ENCODE measurements around the gene CPSF4L.

CPSF4L gene

DNA sequence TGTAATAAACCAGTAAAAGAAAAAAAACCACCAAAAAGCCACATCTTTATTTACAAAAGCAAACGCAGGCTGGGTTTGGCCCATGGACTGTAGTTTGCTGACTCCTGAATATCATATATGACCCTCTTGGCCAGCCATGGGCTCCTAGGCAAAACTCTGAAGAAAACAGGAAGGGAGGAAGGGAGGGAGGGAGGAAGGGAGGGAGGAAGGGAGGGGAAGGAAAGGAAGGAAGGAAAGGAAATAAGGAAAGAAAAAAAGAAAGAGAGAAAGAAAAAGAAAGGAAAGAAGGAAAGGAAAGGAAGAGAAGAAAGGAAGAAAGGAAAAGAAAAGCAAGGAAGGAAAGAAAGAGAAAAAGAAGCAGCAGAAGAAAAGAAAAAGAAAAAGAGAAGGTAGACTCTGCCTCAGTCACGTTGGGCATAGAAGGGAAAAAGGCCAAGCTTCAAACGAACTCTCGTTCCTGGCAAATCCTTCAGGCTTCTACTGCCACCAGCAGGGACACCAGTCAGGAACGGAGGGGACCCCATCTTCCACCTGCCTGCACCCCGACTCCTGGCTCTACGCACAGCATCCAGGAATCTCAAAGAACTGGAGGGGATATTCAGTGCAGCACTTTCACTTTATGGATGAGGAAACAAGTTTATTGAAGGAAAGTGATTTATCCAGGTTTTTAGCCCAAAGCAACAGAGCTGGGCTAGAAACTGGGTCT, 28.0 kb upstream of the CPSF4L start:
- DNase-seq (ENCODE audit: low spot score) = no peak

DNA sequence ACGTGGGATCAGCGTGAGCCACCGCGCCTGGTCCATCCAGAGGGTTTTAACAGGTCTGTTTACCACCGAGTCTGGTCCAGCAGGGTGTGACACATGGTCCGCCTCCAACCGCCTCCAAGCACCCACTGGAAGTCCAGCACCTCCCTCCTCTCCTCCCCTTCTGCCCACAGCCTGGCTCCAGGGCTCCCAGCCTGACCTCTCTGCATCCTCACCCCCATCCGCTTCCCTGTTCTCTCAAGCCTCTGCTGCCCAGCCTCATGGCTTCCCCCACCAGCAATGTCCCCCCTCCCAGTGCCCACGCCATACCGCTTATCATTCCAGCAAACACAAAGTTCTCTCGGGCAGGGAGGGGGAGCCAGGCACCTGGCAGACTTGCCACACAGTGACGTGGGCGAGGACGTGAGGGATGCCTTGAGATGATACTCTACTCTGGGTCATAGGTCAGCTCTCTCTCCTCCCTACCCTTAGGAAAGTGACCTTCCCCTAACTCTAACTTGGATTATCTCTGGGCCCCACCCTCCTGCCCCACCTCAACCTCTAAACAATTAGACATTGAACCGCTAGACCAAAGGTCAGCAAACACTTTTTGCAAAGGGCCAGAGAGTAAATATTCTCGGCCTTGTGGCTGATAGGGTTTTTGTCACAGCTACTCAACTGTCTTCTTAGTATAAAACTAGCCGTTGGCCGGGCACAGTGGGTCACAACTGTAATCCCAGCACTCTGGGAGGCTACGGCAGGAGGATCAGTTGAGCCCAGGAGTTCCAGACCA, 27.0 kb upstream of the CPSF4L start:
- DNase-seq (ENCODE audit: low spot score) = no peak

DNA sequence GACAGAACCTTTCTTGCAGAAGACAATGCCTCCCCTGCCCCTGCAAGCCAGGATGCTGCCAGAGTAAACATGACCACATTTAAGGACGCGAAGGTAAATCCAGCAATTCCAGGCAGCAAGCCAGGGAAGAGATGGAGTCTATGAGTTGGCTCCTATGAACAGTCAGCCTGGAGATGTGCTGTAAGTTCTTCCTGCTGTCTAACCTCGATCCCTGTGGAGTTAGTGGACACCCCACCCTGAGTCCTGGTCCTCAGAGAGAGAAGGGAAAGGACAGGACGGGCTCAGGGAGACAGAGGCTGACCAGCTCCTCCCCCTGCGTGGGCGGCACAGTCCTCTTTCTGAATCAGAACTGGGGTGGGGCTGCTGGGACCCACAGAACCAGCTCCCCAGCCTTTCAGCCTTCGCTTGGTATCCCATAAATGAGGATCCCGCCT, 25.2 kb upstream of the CPSF4L start:
- DNase-seq (ENCODE audit: low spot score) = no peak

DNA sequence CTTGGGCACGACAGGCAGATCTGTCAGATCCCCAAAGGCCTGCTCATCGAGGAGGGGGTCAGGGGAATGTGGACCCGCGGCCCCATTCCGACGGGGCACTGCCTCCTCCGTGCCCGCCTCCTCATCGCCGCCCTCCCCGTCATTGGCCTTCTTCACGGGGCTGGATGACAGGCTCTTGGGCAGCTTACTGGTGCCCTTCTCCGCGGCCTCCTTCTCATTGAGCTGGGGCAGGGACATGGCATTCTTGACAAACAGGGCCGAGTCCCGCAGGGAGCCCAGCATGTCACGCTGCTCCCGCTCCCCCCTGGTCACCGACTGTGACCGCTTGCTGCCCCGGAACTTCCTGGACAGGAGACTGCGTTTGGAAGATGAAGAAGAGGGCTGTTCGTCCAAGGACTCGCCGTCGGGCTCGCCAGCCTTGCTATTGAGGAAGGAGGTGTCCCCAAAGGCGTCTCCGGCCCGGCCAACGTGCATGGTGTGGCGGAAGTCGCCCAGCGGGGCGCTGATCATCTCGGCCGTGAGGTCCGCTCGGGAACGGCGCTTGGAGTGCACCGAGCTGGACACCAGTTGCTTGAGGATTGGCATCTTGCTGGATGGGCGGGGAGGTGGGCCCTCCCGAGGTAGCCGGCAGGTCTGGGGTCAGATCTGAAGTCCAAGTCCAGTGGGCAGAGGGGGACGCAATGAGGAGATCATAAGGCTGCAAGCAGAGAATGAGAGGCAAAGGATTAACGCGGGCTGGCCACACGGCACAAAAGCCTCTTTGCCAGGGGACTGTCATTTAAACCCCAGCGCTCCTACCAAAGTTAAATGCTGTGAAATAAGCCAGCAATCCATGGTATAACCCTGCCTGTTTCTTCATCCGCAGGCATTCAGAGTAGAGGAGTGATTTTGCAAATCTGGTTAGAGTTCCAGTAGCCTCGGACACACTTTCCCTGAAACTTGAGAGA, 24.5 kb upstream of the CPSF4L start:
- no peak for DNase-seq (ENCODE audit: low spot score)

DNA sequence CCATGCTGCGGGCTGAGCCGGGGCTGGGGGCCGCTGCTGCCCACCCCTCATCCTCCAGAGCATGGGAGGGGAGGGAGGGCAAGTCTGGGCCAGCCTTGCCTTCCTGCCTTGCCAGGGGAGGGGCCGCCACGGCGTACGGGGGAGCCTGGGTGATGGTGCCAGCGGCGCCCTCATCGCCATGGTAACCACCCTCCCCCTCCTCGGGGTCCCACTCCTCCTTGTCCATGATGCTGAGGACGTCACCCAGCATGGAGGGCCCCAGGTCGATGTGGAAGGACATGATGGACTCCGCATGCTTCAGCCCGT, 23.9 kb upstream of the CPSF4L start:
- DNase-seq (ENCODE audit: low spot score) = no peak

DNA sequence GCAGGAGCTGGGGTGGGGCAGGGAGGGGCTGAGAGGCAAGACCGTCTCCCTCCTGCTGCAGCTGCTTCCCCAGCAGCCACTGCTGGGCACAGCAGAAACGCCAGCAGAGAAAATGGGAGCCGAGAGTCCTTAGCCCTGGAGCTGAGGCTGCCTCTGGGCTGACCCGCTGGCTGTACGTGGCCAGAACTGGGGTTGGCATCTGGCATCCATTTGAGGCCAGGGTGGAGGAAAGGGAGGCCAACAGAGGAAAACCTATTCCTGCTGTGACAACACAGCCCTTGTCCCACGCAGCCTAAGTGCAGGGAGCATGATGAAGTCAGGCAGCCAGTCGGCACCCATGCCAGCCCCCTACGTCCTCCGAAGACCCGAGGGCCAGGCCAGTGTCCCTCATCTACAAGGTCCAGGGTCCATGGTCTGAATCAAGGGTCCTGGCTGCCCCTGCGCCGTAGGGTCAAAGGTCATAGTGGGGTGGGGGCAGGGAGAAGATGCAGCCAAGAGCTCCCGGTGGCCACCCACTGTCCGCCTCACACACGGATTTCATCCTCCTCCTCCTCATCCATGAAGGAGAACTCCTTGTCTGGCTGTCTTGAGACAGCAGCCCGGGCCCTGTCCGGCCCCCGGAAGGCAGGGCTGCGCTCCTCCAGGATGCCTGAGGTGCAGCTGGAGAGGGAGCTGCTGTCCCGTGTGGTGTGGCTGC, 23.4 kb upstream of the CPSF4L start:
- DNase-seq (ENCODE audit: low spot score) = no peak

DNA sequence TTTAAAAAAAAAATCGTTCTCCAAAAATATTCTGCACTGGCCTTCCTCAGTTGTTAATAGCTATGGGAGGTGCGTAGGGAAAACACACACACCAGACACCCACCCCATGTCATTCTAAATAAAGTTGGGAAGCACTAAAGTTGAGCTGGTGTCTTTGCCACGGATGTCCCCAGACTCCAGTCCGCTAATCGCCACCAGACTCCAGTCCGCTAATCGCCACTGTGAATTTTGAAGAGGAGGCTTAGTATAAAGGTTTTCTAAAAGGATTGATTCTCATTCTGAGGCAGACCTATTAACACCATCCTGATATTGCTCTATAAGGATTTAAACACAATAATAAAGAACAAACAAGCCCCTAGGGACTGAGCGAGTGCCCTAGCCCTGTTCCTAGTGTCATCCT, 22.7 kb upstream of the CPSF4L start:
- no peak for DNase-seq (ENCODE audit: low spot score)

DNA sequence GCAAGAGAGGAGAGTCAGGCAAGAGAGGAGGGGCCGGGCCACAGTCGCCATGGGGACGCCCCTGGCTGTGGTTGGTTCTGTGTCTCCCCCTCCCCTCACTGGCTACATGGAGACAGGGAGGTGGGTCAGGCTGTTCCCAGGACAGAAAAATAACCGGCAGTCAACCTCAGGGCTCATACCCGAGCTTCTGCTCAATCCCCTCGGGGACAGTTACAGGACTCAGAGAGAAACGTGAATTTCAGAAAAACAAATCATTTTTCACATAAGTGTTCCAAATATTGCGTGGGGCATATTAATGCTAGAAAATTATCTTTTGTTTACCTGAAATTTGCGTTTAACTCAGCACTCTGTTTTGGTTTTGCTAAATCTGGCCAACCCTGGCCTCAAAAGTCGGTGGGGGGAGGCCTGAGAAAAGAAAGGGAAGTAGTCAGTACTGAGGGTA, 22.2 kb upstream of the CPSF4L start:
- no peak for DNase-seq (ENCODE audit: low spot score)

DNA sequence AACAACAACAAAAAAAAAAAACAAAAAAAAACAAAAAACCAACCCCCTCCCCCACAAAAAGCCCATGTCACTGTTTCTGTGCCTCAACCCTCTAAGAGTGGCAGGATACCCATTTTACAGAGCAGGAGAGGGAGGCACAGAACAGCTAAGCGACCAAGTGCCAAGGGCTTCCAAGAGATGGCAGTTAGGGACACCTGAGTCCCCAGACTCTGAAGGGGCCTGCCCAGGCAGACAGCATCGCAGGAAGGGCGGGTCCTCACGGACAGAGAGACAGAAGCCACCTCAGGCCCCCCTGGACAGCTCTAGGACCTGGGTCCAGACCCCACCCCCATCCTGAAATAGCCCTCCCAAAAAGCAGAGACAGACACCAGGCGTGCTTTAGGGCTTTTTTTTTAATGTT, 21.6 kb upstream of the CPSF4L start:
- DNase-seq (ENCODE audit: low spot score) = no peak

DNA sequence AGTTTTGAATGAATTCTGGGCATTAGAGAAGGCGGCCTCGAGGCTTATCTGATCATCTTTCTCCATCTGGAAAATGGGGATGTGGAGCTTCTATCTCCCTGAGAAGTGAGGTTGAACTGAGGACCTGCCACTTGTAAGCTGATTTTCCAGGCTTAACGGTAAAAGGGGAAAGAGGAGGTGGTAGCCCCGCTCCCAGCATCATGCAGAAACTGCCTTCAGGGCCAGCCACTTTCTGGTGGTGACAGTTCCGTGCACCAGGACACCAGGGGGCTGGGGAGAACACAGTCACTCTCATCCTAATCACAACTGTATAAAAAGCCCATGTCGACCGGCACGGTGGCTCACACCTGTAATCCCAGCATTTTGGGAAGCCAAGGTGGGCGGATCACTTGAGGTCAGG, 20.9 kb upstream of the CPSF4L start:
- DNase-seq (ENCODE audit: low spot score) = no peak

DNA sequence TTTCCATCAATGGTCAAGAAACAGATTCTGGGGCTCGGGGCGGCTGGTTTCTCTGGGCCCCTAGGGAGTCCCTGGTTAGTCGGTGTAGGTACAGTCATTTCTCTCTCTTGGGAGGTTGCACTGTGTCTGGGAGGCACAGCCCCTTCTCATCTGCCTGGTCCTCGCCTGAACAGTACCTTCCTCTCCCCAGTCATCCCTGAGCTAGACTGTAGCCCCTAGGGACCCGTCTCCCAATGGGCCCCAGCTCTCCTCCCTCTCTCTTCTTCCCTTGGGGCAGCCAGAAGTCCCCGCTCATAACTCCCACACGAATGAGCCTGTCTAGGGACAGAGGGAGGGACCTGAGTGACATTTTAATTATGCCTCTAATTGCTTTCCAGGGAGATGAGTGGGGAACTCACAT, 20.2 kb upstream of the CPSF4L start:
- no peak for DNase-seq (ENCODE audit: low spot score)

DNA sequence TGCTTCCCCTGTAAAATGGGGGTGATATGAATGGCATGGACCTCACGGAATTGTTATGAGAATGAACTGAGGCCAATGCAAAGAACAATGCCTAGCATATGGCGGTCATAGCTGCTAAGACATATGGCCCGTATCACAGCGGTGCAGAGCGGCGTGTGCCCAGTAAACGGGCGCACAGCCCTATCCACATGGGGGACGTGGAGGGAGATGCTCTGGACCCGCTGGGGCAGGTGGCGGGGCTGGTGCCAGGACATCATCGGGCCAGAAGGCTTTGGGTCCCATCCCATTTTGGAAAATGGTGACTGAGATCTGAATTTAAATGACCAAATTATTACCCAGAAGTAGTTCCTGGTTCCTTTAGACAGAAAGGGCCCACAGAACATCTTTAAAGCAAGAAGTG, 18.5 kb upstream of the CPSF4L start:
- no peak for DNase-seq (ENCODE audit: low spot score)

DNA sequence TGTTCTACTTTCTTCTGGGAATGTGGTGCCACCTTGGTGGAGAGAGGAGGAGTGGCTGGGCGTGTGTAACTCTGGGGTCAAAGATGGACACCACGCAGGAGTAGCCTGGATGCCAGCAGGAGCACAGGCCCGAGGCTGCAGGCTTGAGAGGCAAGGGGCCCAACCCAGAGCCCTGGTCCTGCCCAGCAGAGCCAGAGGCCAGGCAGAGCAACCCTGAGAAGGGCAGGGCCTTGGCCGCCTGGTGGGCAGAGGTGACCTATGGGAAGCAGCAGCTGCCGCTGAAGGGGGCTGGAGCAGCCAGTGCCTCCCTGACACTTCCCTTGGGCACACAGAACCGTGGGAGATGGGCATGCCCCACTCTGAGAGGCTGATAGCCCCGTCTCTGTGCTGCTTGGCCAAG, 18.0 kb upstream of the CPSF4L start:
- no peak for DNase-seq (ENCODE audit: low spot score)

DNA sequence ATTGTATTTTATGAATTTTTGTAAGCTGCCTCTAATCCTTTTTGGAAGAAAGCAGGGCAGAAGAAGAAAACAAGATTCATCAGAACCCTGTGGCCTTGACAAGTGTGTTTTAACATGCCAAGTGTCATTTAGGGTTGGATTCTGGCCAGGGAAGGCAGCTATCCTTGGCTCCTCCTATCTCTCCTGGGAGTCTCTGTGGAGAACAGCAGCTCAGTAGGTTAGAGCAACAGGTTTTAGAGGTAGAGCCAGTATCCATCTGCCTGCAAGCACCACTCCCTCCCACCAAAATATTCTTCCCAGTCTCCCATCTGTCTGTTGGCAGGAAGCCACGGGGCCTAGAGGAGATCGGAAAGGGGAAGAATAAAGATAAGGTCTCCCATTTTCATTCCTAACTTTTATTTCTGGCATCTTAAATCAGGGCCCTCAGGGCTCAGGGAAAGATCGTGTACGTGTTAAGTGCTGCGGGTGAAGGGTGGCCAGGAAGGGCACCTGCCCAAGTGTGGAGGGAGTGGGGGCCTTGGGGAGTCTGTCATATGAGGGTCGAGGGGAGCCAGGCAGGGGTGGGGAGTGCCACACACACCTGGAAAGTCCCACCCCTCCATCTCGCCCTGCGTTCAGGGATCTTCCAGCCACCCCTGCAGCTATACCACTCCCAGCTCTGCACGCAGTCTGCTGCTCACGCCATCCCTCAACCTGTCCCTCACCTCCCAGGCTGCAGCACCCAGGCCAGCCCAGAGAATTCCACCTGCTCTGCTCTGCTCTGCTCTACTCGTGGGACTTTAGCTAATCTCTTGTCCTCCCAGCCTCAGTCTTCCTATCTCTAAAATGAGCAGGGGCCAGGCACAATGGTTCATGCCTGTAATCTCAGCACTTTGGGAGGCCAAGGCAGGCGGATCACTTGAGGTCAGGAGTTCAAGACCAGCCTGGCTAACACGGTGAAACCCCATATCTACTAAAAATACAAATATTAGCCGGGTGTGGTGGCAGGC, 17.1 kb upstream of the CPSF4L start:
- DNase-seq (ENCODE audit: low spot score) = no peak

DNA sequence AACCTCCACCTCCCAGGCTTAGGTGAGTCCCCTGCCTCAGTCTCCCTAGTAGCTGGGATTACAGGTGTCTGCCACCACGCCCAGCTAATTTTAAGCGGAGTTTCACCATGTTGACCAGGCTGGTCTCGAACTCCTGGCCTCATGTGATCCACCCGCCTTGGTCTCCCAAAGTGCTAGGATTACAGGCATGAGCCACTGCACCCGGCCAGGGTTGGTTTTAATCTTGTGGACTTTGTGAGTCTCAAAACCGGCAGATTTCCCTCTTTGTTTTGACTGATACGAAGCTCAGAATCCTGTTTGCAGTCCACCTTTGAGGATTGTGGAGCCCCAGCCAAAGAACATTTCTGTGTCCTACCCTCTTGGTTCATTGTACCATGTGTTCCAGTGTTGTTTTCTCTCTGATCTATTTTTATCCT, 16.4 kb upstream of the CPSF4L start:
- no peak for DNase-seq (ENCODE audit: low spot score)

DNA sequence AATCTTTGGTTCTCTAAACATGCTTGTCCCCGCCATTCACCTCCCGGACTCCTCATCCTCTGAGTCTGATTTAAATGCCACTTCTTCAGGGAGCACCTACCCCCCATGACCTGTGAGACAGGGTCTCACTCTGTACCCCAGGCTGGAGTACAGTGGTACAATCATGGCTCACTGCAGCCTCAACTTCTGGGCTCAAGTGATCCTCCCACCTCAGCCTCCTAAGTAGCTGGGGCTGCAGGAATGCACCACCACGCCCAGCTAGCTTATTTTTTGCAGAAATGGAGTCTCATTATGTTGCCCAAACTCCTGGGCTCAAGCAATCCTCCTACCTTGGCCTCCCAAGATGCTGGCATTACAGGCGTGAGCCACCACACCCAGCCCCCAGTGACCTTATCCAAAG, 12.8 kb upstream of the CPSF4L start:
- DNase-seq (ENCODE audit: low spot score) = no peak

DNA sequence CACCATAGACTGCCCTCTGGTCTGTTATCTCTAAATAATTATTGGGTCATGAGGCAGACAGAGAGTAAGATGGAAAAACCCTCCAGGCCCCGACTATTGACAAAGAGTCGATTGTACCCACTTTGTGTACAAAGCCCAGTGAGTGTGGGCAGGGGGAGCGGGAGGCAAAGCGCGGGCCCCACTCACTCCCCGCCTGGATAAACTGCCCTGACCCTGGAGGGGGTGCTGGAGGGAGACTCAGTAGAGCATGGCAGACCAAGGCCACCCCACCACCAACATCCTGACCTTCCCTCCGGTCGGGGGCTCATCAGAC, 11.2 kb upstream of the CPSF4L start:
- DNase-seq (ENCODE audit: low spot score) = no peak

DNA sequence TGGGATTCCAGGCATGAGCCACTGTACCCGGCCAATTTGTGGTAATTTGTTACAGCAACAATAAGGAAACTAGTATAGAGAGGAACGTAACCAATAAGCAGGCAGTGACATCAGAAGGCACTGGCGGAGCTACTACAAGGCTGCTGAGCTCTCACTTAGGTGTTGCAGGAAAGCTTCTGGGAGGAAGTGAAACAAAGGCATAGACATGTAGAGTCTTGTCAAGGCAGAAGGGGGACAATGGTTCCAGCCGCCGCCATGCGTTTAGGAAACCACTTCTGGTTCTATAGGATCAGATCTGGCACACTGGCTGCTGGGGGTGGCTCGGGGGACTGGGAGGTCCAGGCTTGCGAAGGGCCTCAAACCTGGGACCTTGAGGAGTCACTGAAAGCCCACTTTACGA, 9.4 kb upstream of the CPSF4L start:
- DNase-seq (ENCODE audit: low spot score) = no peak

DNA sequence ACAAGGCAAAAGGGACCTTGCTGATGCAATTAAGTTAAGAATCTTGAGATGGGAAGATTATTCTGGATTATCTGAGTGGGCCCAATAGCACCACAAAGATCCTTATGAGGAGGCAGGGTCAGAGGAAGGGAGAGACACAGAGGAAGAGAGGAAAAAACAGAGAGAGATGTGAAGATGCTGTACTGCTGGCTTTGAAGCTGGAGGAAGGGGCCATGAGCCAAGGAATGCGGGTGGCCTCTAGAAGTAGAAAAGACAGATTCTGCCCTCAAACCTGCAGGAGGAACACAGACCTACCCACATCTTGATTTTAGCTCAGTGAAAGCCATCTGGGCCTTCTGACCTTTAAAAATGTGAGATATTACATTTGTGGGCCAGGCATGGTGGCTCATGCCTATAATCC, 8.1 kb upstream of the CPSF4L start:
- DNase-seq (ENCODE audit: low spot score) = no peak

DNA sequence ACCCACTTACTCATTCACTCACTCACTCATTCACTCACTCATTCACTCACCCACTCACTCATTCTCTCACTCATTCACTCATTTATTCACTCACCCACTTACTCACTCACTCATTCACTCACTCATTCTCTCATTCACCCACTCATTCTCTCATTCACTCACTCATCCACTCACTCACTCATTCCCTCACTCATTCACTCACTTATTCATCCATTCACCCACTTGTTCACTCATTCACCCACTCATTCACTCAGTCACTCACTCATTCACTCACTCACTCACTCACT, 7.6 kb upstream of the CPSF4L start:
- no peak for DNase-seq (ENCODE audit: low spot score)

DNA sequence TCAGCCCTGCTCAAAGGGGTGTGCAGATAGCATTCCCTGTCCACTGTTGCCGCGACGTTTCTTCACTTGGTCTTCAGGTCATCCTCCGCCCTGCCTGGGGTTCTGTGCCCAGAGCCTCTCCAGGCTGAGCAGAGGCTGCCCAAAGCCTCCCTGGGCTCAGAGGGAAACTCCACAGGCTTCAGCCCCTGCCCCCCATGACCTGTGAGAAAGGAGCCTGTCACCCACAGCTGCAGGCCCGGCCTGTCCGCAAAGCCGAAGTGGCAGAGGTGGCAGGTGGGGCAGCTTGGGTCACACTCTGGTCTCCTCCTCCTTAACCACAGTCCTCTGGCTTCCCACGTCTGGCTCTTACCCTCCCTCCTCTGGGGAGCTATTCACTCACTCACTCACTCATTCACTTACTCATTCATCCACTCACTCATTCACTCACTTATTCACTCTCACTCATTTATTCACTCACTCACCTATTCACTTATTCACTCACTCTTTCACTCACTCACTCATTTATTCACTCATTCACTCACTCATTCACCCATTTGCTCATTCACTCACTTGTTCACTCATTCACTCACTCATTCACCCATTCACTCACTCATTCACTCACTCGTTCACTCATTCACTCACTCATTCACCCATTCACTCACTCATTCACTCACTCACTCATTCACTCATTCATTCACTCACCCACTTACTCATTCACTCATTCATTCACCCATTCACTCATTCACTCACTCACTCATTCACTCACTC, 7.1 kb upstream of the CPSF4L start:
- no peak for DNase-seq (ENCODE audit: low spot score)
